Stomach smooth muscle (tissue), 2 donors: ENCODE data around the gene ZWILCH.

Experiments
- H3K27ac ChIP-seq: one replicate; pipeline ENCODE4 v1.7.0; 2013; ENCODE audit warnings: mild to moderate bottlenecking, low read length, inconsistent platforms
- H3K27me3 ChIP-seq, 2 donors: one replicate each; pipeline ENCODE4 v1.7.0; 2013; ENCODE audit warnings: low read length in 2 of 2; ENCODE audit not compliant: insufficient read depth in 2 of 2, control insufficient read depth in 1 of 2
- H3K36me3 ChIP-seq, 2 donors: one replicate each; pipeline ENCODE4 v1.7.0; 2013; ENCODE audit warnings: low read length in 2 of 2; ENCODE audit not compliant: control insufficient read depth in 2 of 2, insufficient read depth in 2 of 2
- H3K4me1 ChIP-seq: one replicate; pipeline ENCODE4 v1.7.0; 2013; ENCODE audit warnings: low read length; ENCODE audit not compliant: control insufficient read depth, insufficient read depth
- H3K4me3 ChIP-seq, 2 donors: one replicate each; pipeline ENCODE4 v1.7.0; 2013; ENCODE audit warnings: low read length in 2 of 2
- H3K9ac ChIP-seq, 2 donors: one replicate each; pipeline ENCODE4 v1.7.0; 2013; ENCODE audit warnings: low read length in 2 of 2, mild to moderate bottlenecking in 1 of 2
- H3K9me3 ChIP-seq, 2 donors: one replicate each; pipeline ENCODE4 v1.7.0; 2013; ENCODE audit warnings: low read length in 2 of 2; ENCODE audit not compliant: control insufficient read depth in 2 of 2
- donor health status: healthy.
- donor health status: Pancreatic carcinoma.

ZWILCH gene

GRCh38 chr15:66472176-66472999 is 32.7 kb upstream of the ZWILCH start:
- Histone ChIP-seq H3K4me1 (peaks cover 8% of the 10 kb centered on the region), H3K36me3 (peaks cover 0 to 2% of the 10 kb centered on the region in 2 donors), H3K27ac (no peak overlapping the region), H3K9me3 (no peaks in the 10 kb centered on the region), H3K9ac (no peak overlapping the region), H3K4me3 (no peak overlapping the region), H3K27me3 (no peaks in the 10 kb centered on the region)

GRCh38 chr15:66474135-66474534 is 31.0 kb upstream of the ZWILCH start:
- H3K27me3 ChIP-seq: no peaks in the 10 kb centered on the region
- H3K27ac ChIP-seq: no peak overlapping the region
- peaks cover 8% of the 10 kb centered on the region for H3K4me1 ChIP-seq
- no peaks in the 10 kb centered on the region for H3K9me3 ChIP-seq
- H3K9ac ChIP-seq: no peak overlapping the region
- H3K36me3 ChIP-seq: peaks cover 0 to 2% of the 10 kb centered on the region in 2 donors
- H3K4me3 ChIP-seq: no peak overlapping the region

GRCh38 chr15:66474963-66475362 is 30.2 kb upstream of the ZWILCH start:
- Histone ChIP-seq H3K36me3 (peaks cover 0 to 2% of the 10 kb centered on the region in 2 donors), H3K4me3 (no peak overlapping the region), H3K27ac (no peak overlapping the region), H3K27me3 (no peaks in the 10 kb centered on the region), H3K9ac (no peak overlapping the region), H3K9me3 (no peaks in the 10 kb centered on the region), H3K4me1 (peaks cover 8% of the 10 kb centered on the region)

GRCh38 chr15:66476535-66476934 is 28.6 kb upstream of the ZWILCH start:
- H3K4me1 ChIP-seq: peaks cover 8% of the 10 kb centered on the region
- no peaks in the 10 kb centered on the region for H3K27me3 ChIP-seq
- H3K9ac ChIP-seq: no peak overlapping the region
- no peak overlapping the region for H3K27ac ChIP-seq
- H3K9me3 ChIP-seq: no peaks in the 10 kb centered on the region
- H3K36me3 ChIP-seq: peaks cover 2 to 6% of the 10 kb centered on the region in 2 donors
- no peak overlapping the region for H3K4me3 ChIP-seq

- peaks cover 7% of the 10 kb centered on the region for H3K4me1 ChIP-seq
- H3K9ac ChIP-seq: no peak overlapping the region
- no peaks in the 10 kb centered on the region for H3K9me3 ChIP-seq
- H3K27me3 ChIP-seq: no peaks in the 10 kb centered on the region
- no peak overlapping the region for H3K27ac ChIP-seq
- H3K4me3 ChIP-seq: no peak overlapping the region
- H3K36me3 ChIP-seq: peaks cover 7 to 11% of the 10 kb centered on the region in 2 donors
These were observed 28.1 kb upstream of the ZWILCH start for GRCh38 chr15:66477011-66477410.

GRCh38 chr15:66480267-66480666 is 24.9 kb upstream of the ZWILCH start:
- Histone ChIP-seq H3K27me3 (no peaks in the 10 kb centered on the region), H3K36me3 (peaks cover 11 to 21% of the 10 kb centered on the region in 2 donors), H3K4me3 (no peak overlapping the region), H3K9me3 (no peaks in the 10 kb centered on the region), H3K27ac (no peak overlapping the region), H3K4me1 (no peaks in the 10 kb centered on the region), H3K9ac (no peak overlapping the region)

- H3K4me1 ChIP-seq: no peaks in the 10 kb centered on the region
- no peak overlapping the region for H3K9ac ChIP-seq
- H3K27ac ChIP-seq: no peak overlapping the region
- H3K9me3 ChIP-seq: no peaks in the 10 kb centered on the region
- no peaks in the 10 kb centered on the region for H3K27me3 ChIP-seq
- peaks cover 13 to 20% of the 10 kb centered on the region in 2 donors for H3K36me3 ChIP-seq
- H3K4me3 ChIP-seq: no peak overlapping the region
These were observed 23.8 kb upstream of the ZWILCH start for GRCh38 chr15:66481107-66481856.

- no peak overlapping the region for H3K9ac ChIP-seq
- no peaks in the 10 kb centered on the region for H3K4me1 ChIP-seq
- H3K27me3 ChIP-seq: no peaks in the 10 kb centered on the region
- no peak overlapping the region for H3K27ac ChIP-seq
- no peaks in the 10 kb centered on the region for H3K9me3 ChIP-seq
- peaks cover 18 to 26% of the 10 kb centered on the region in 2 donors for H3K36me3 ChIP-seq
- H3K4me3 ChIP-seq: no peak overlapping the region
These were observed 22.6 kb upstream of the ZWILCH start for GRCh38 chr15:66482539-66482938.

GRCh38 chr15:66483131-66483566 is 22.0 kb upstream of the ZWILCH start:
- no peaks in the 10 kb centered on the region for H3K9me3 ChIP-seq
- peaks cover 23 to 31% of the 10 kb centered on the region in 2 donors for H3K36me3 ChIP-seq
- H3K27me3 ChIP-seq: no peaks in the 10 kb centered on the region
- H3K9ac ChIP-seq: no peak overlapping the region
- H3K4me3 ChIP-seq: no peak overlapping the region
- H3K4me1 ChIP-seq: no peaks in the 10 kb centered on the region
- H3K27ac ChIP-seq: no peak overlapping the region

- Histone ChIP-seq H3K36me3 (peaks cover 31 to 42% of the 10 kb centered on the region in 2 donors), H3K4me3 (no peak overlapping the region), H3K9me3 (no peaks in the 10 kb centered on the region), H3K4me1 (peaks cover 2% of the 10 kb centered on the region), H3K27me3 (no peaks in the 10 kb centered on the region), H3K9ac (no peak overlapping the region), H3K27ac (no peak overlapping the region)
These were observed 20.5 kb upstream of the ZWILCH start for GRCh38 chr15:66484539-66485112.
